C1 segment of cervical spinal cord (tissue), 14 donors: ENCODE measurements around the gene ZNF587B.
A peak's percentile ranks its signal among the peaks of the same experiment; 100 is the strongest.
"Not testable (repeated sequence)": the region's sequence is repeated elsewhere in the genome, so short reads cannot be mapped to it uniquely, and the experiment has no call there.

Source experiments
- DNase-seq, 14 donors: peaks; one replicate each; lab custom pipeline; 2025; lab: John Stamatoyannopoulos, UW

The ZNF587B gene

GRCh38 chr19:57869655-57870054 lies 39.6 kb downstream of the ZNF587B start:
- not testable (repeated sequence) for DNase-seq

GRCh38 chr19:57870225-57870624 lies 40.1 kb downstream of the ZNF587B start:
- DNase-seq, result no peak

GRCh38 chr19:57872450-57872849 lies 42.4 kb downstream of the ZNF587B start:
- DNase-seq, result no peak

- not testable (repeated sequence) for DNase-seq
Observed at GRCh38 chr19:57873883-57874799, 44.0 kb downstream of the ZNF587B start.

- DNase-seq, result no peak
Observed at GRCh38 chr19:57886046-57886445, 55.9 kb downstream of the ZNF587B start.

- peak in 1 of 14 donors; percentile 5 for DNase-seq
Observed at GRCh38 chr19:57887195-57887941, 57.3 kb downstream of the ZNF587B start.

- DNase-seq, result peak in 1 of 14 donors; percentile 21
Observed at GRCh38 chr19:57888107-57888559, 58.0 kb downstream of the ZNF587B start.

GRCh38 chr19:57888560-57889231 lies 58.6 kb downstream of the ZNF587B start, which contains the start of gene ZNF814:
ZNF814 (minus strand) TSS chr19:57889037; CDS start chr19:57888802, 235 bp downstream.
- peak; percentile 8 to 93 (median 70) for DNase-seq

- not testable (repeated sequence) for DNase-seq
Observed at GRCh38 chr19:57890706-57891105, 60.6 kb downstream of the ZNF587B start.
